Left ventricle myocardium inferior (tissue), 1 donor: ENCODE data around the gene EML2. TPM values are rescaled to one million over a fixed set of nuclear protein-coding genes. Genes with fewer than 3 reads are reported as not detected.

Source experiments
- DNase-seq: peaks from one replicate; pipeline ENCODE4 v3.0.0-alpha.2; 2020
- H3K27ac ChIP-seq: fragments of 200-600 bp; replicated peaks from 2 replicates; pipeline ENCODE4 v1.8.0; 2021
- H3K27me3 ChIP-seq: fragments of 200-600 bp; 2 replicates; pipeline ENCODE4 v1.8.0; 2021; ENCODE audit warnings: low read depth
- H3K36me3 ChIP-seq: fragments of 200-600 bp; 2 replicates; pipeline ENCODE4 v1.8.0; 2021
- H3K4me1 ChIP-seq: fragments of 200-600 bp; 2 replicates; pipeline ENCODE4 v1.8.0; 2021
- H3K4me3 ChIP-seq: fragments of 200-600 bp; 2 replicates; pipeline ENCODE4 v1.8.0; 2021; ENCODE audit warnings: mild to moderate bottlenecking, moderate library complexity
- H3K9me3 ChIP-seq: fragments of 200-600 bp; replicated peaks from 2 replicates; pipeline ENCODE4 v1.8.0; 2021
- CTCF ChIP-seq: fragments of 200-600 bp; IDR thresholded peaks from 2 replicates; pipeline ENCODE4 v1.8.0; 2021; ENCODE audit warnings: antibody characterized with exemption, mild to moderate bottlenecking, borderline replicate concordance
- intact Hi-C: fragments of 100-400 bp; cut with micrococcal nuclease; formaldehyde crosslinking; loops from one replicate; pipeline ENCODE4 v1.11.0; 2022
- total RNA-seq: library from RNA; stranded (reverse); fragmentation: NEBNext Ultra II Directional; extraction: Animal tissue kit (Norgen Biotek cat#: 25700); gene quantifications from one replicate; pipeline ENCODE4 v1.2.1, GENCODE V29; 2021
- donor health status: DM: no; HTN: yes; CAD: no; lungs with severe emphysema.

The EML2 gene
- total RNA-seq, 1 donor from 2014 or later: 48.4 TPM

- intact Hi-C loops: no loop called here
Observed at GRCh38 chr19:45681391-45682015, 42.3 kb upstream of the EML2 start.

GRCh38 chr19:45677351-45678230 is 38.4 kb upstream of the EML2 start:
- Histone ChIP-seq H3K27ac (no peak overlapping the region), H3K4me3 (peak overlapping the region; percentile 58), H3K36me3 (no peaks in the 10 kb centered on the region), H3K27me3 (peaks cover 60% of the 10 kb centered on the region), H3K4me1 (peaks cover 29% of the 10 kb centered on the region), H3K9me3 (no peaks in the 10 kb centered on the region)
- intact Hi-C loops: no loop called here
- TF ChIP-seq CTCF: no peak
- peak; percentile 53 for DNase-seq

More at GRCh38 chr19:45681391-45682015, 42.3 kb upstream of the EML2 start:
- peak overlapping the region; percentile 77 for H3K27ac ChIP-seq
- H3K36me3 ChIP-seq: peaks cover 25% of the 10 kb centered on the region
- H3K9me3 ChIP-seq: no peaks in the 10 kb centered on the region
- peak overlapping the region; percentile 60 for H3K4me3 ChIP-seq
- peak; percentile 83 for DNase-seq
- TF ChIP-seq CTCF: peak; percentile 99
- peaks cover 34% of the 10 kb centered on the region for H3K27me3 ChIP-seq
- peaks cover 29% of the 10 kb centered on the region for H3K4me1 ChIP-seq

- no peak for TF ChIP-seq CTCF
- Histone ChIP-seq H3K27ac (no peak overlapping the region), H3K36me3 (no peaks in the 10 kb centered on the region), H3K9me3 (no peaks in the 10 kb centered on the region), H3K27me3 (peaks cover 66% of the 10 kb centered on the region), H3K4me1 (peaks cover 27% of the 10 kb centered on the region), H3K4me3 (peak overlapping the region; percentile 58)
- DNase-seq: no peak
- intact Hi-C loops: no loop called here
Observed at GRCh38 chr19:45676851-45677263, 37.7 kb upstream of the EML2 start.

GRCh38 chr19:45674946-45675345 is 35.7 kb upstream of the EML2 start:
- DNase-seq: no peak
- Histone ChIP-seq H3K4me1 (peaks cover 15% of the 10 kb centered on the region), H3K27me3 (peaks cover 84% of the 10 kb centered on the region), H3K4me3 (no peak overlapping the region), H3K27ac (no peak overlapping the region), H3K36me3 (no peaks in the 10 kb centered on the region), H3K9me3 (no peaks in the 10 kb centered on the region)
- TF ChIP-seq CTCF: no peak
- intact Hi-C loops: no loop called here

GRCh38 chr19:45670670-45671453 is 31.7 kb upstream of the EML2 start:
- peaks cover 87% of the 10 kb centered on the region for H3K27me3 ChIP-seq
- no peak for TF ChIP-seq CTCF
- H3K4me1 ChIP-seq: peaks cover 21% of the 10 kb centered on the region
- no peaks in the 10 kb centered on the region for H3K9me3 ChIP-seq
- no peaks in the 10 kb centered on the region for H3K36me3 ChIP-seq
- intact Hi-C loops: no loop called here
- H3K4me3 ChIP-seq: peak overlapping the region; percentile 11
- H3K27ac ChIP-seq: no peak overlapping the region
- peak; percentile 45 for DNase-seq
